Esophagus squamous epithelium (tissue), 5 donors: ENCODE results near the gene DUOXA2. TPM values are rescaled to one million over a fixed set of nuclear protein-coding genes. Genes with fewer than 3 reads are reported as not detected.

Experiments used
- DNase-seq: peaks from one replicate; lab custom pipeline; 2025; lab: John Stamatoyannopoulos, UW
- H3K27ac ChIP-seq, 4 donors: fragments of 200-600 bp; sonication (generic); one replicate each; pipeline ENCODE4 v1.5.1; 2016 to 2019; ENCODE audit warnings: mild to moderate bottlenecking in 1 of 4
- H3K27me3 ChIP-seq, 4 donors: fragments of 200-600 bp; sonication (generic); 1 replicate in 3 of 4; 2 replicates in 1 of 4; pipeline versions ENCODE4 v1.5.1 to v1.6.0; 2017 to 2021; ENCODE audit warnings: antibody characterized with exemption in 1 of 4
- H3K36me3 ChIP-seq, 3 donors: fragments of 200-600 bp; sonication (generic); one replicate each; pipeline ENCODE4 v1.5.1; 2016 to 2019
- H3K4me1 ChIP-seq, 3 donors: fragments of 200-600 bp; sonication (generic); one replicate each; pipeline ENCODE4 v1.5.1; 2017 to 2019
- H3K4me3 ChIP-seq, 4 donors: fragments of 200-600 bp; sonication (generic); 1 replicate in 3 of 4; 2 replicates in 1 of 4; pipeline ENCODE4 v1.5.1; 2016 to 2019; ENCODE audit warnings: mild to moderate bottlenecking in 2 of 4, moderate library complexity in 1 of 4
- H3K9me3 ChIP-seq, 3 donors: fragments of 200-600 bp; sonication (generic); one replicate each; pipeline ENCODE4 v1.5.1; 2016 to 2019
- POLR2A ChIP-seq, 4 donors: fragments of 450-650 bp; IDR thresholded peaks; one replicate each; pipeline ENCODE4 v1.6.1; 2017; ENCODE audit warnings: antibody characterized with exemption in 4 of 4, mild to moderate bottlenecking in 4 of 4, moderate library complexity in 3 of 4
- WGBS, 2 donors: methylation state at CpG; one replicate each; pipeline ENCODE4 v1.1.5; 2018; 5-methylcytosine and 5-hydroxymethylcytosine counted together
- intact Hi-C: fragments of 100-400 bp; cut with DNase I; formaldehyde crosslinking; loops from one replicate; pipeline ENCODE4 v1.15.0; 2022
- total RNA-seq, 4 donors: library from RNA; depleted of rRNA; stranded (reverse); fragments of >200 nt; gene quantifications; one replicate each; pipeline ENCODE4 v1.1.0, GENCODE V29; 2016
- TF ChIP-seq, protein P1 (sequence below), 6 experiments: fragments of 450-650 bp in 4 of 6; fragments of 200-600 bp in 2 of 6; sonication (generic) in 2 of 6; IDR thresholded peaks; one replicate each; pipeline ENCODE4 v1.5.1; 2016 to 2019; ENCODE audit warnings: antibody characterized with exemption in 6 of 6, mild to moderate bottlenecking in 4 of 6, moderate library complexity in 4 of 6
- donor health status: DM: yes; HTN: yes; CAD: no.

The DUOXA2 gene
- total RNA-seq, 4 donors from 2014 or later, result 6.3 to 20.6 (median 13.6) TPM; not detected in 1

DNA sequence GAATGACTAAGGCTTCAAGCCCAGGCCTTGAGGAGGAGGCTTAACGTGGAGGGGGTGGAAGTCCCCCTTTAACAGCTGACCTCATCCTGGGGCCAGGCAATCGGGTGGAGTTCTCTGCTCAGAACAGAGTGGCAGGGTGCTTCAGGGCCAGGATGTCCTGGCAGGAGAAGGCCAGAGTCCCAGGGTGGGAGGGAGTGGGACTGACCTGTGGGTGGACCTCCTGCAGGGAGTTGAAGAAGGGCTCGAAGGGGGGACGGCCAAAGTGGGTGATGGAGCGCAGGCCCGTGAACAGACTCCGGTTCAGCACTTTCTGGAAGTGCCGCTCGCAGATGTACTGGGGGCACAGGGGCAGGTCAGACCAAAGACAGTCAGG is 19.8 kb upstream of the DUOXA2 start:
- WGBS, 2 donors, result 84% methylated on average over 9 of the region's 9 CpGs; no CpG with 5 or more reads in 1 of the 2 donors
- no peak overlapping the region for H3K27ac ChIP-seq
- H3K9me3 ChIP-seq, result no peaks in the 10 kb centered on the region
- TF ChIP-seq, protein P1, sequence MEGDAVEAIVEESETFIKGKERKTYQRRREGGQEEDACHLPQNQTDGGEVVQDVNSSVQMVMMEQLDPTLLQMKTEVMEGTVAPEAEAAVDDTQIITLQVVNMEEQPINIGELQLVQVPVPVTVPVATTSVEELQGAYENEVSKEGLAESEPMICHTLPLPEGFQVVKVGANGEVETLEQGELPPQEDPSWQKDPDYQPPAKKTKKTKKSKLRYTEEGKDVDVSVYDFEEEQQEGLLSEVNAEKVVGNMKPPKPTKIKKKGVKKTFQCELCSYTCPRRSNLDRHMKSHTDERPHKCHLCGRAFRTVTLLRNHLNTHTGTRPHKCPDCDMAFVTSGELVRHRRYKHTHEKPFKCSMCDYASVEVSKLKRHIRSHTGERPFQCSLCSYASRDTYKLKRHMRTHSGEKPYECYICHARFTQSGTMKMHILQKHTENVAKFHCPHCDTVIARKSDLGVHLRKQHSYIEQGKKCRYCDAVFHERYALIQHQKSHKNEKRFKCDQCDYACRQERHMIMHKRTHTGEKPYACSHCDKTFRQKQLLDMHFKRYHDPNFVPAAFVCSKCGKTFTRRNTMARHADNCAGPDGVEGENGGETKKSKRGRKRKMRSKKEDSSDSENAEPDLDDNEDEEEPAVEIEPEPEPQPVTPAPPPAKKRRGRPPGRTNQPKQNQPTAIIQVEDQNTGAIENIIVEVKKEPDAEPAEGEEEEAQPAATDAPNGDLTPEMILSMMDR (IDR thresholded peaks at IDR 0.05), result no peak
- TF ChIP-seq POLR2A (IDR thresholded peaks at IDR 0.05), result no peak
- no peak for DNase-seq
- no peaks in the 10 kb centered on the region for H3K4me1 ChIP-seq
- no peaks in the 10 kb centered on the region for H3K36me3 ChIP-seq
- H3K27me3 ChIP-seq, result peaks cover 0 to 10% (median 0%) of the 10 kb centered on the region in 4 donors
- no peak overlapping the region for H3K4me3 ChIP-seq
- intact Hi-C loops, result no loop called here

- H3K27ac ChIP-seq, result no peak overlapping the region
- peaks cover 0 to 10% (median 0%) of the 10 kb centered on the region in 4 donors for H3K27me3 ChIP-seq
- H3K4me1 ChIP-seq, result no peaks in the 10 kb centered on the region
- no peaks in the 10 kb centered on the region for H3K36me3 ChIP-seq
- TF ChIP-seq, protein P1 (IDR thresholded peaks at IDR 0.05), result no peak
- TF ChIP-seq POLR2A (IDR thresholded peaks at IDR 0.05), result no peak
- 100% methylated on average over 3 of the region's 11 CpGs; no CpG with 5 or more reads in 1 of the 2 donors for WGBS, 2 donors
- no peaks in the 10 kb centered on the region for H3K9me3 ChIP-seq
- no peak overlapping the region for H3K4me3 ChIP-seq
- no peak for DNase-seq
- intact Hi-C loops, result no loop called here
Observed at GRCh38 chr15:45095661-45096060, 18.5 kb upstream of the DUOXA2 start.

DNA sequence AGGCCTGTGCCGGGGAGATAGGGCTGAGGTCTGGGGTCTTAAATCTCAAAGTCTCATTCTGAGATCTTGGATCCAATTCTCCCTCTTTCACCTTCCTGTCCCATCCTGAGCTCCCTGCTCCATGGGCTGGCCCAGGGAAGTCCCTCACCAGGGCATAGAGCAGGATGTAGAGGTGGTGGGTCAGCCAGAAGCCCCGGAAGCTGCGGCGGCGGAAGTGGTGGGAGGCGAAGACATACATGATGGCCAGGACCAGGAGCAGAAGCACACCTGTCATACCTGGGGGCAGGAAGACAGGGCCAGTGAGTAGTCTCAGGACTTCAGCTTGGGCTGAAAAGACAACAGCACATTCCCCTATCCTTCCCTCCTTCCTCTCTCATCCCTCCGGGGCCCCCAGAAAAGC is 16.7 kb upstream of the DUOXA2 start:
- H3K4me1 ChIP-seq, result peaks cover 0 to 5% (median 0%) of the 10 kb centered on the region in 3 donors
- intact Hi-C loops, result no loop called here
- no peaks in the 10 kb centered on the region for H3K9me3 ChIP-seq
- TF ChIP-seq, protein P1 (IDR thresholded peaks at IDR 0.05), result no peak
- no peak for TF ChIP-seq POLR2A (IDR thresholded peaks at IDR 0.05)
- H3K4me3 ChIP-seq, result no peak overlapping the region
- H3K27ac ChIP-seq, result no peak overlapping the region
- WGBS, 2 donors, result 80 to 88% methylated on average over 1 to 2 of the region's 7 CpGs
- no peak for DNase-seq
- H3K27me3 ChIP-seq, result no peaks in the 10 kb centered on the region
- H3K36me3 ChIP-seq, result no peaks in the 10 kb centered on the region

GRCh38 chr15:45099549-45100165 is 14.5 kb upstream of the DUOXA2 start:
- no peaks in the 10 kb centered on the region for H3K27me3 ChIP-seq
- no peak for DNase-seq
- no peak overlapping the region for H3K4me3 ChIP-seq
- H3K9me3 ChIP-seq, result no peaks in the 10 kb centered on the region
- intact Hi-C loops, result no loop called here
- no peak overlapping the region for H3K27ac ChIP-seq
- WGBS, 2 donors, result 80 to 88% methylated on average over 16 to 21 of the region's 23 CpGs
- H3K36me3 ChIP-seq, result no peaks in the 10 kb centered on the region
- H3K4me1 ChIP-seq, result peaks cover 0 to 7% (median 0%) of the 10 kb centered on the region in 3 donors
- TF ChIP-seq, protein P1 (IDR thresholded peaks at IDR 0.05), result no peak
- TF ChIP-seq POLR2A (IDR thresholded peaks at IDR 0.05), result no peak

DNA sequence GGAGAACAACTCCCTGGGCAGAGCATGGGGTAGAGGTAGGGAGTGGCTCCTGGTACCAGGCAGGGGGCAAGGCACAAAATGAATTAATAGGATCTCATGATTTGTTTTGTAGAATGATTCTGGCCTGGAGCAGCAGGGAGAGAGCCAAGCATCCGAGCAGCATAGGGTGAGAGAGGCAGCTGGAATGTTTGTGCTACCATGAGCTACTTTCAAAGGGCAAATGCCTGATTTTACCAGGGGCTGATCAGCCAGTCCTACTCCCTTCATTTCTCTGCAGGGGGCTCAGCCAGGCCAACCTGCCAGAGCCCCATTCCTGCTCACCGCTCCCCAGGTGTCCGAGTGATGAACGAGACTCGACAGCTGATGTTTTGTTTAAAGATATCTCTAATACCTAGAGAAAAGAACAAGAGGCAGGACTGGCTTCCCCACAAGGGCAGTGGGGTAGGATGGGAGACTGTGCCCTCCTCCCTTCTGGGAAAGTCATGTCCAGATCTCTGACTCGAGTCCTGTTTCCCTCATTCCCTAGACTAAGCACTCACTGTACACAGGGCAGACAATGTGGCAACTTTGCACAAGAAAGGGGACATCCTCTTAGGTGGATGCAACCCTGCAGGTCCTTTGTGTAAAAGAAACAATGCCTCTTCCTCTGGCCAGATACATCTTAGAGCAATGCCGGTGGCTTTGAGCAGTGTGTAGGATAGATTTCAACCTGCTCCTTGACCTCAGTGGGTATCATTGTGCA is 13.1 kb upstream of the DUOXA2 start:
- H3K4me3 ChIP-seq, result no peak overlapping the region
- 54 to 64% methylated on average over 5 of the region's 7 CpGs for WGBS, 2 donors
- TF ChIP-seq, protein P1 (IDR thresholded peaks at IDR 0.05), result no peak
- TF ChIP-seq POLR2A (IDR thresholded peaks at IDR 0.05), result no peak
- peaks cover 0 to 11% (median 0%) of the 10 kb centered on the region in 3 donors for H3K4me1 ChIP-seq
- no peaks in the 10 kb centered on the region for H3K9me3 ChIP-seq
- no peak overlapping the region for H3K27ac ChIP-seq
- peaks cover 0 to 6% (median 0%) of the 10 kb centered on the region in 4 donors for H3K27me3 ChIP-seq
- H3K36me3 ChIP-seq, result peaks cover 0 to 3% (median 0%) of the 10 kb centered on the region in 3 donors
- intact Hi-C loops, result no loop called here
- no peak for DNase-seq
